Osteocyte (in vitro differentiated cells): ENCODE results near the gene ARRB2. TPM values are rescaled to one million over a fixed set of nuclear protein-coding genes. Genes with fewer than 3 reads are reported as not detected.

Experiments
- DNase-seq: peaks from one replicate; pipeline ENCODE4 v3.0.0; 2021; ENCODE audit warnings: mixed read lengths; ENCODE audit not compliant: unreplicated experiment; ENCODE audit errors: extremely low spot score
- H3K27ac Mint-ChIP-seq: one replicate; pipeline ENCODE4 v1.8.0; 2021; ENCODE audit warnings: mild to moderate bottlenecking, mixed read lengths; ENCODE audit not compliant: unreplicated experiment
- H3K27me3 Mint-ChIP-seq: one replicate; pipeline ENCODE4 v1.8.0; 2021; ENCODE audit warnings: mixed read lengths; ENCODE audit not compliant: unreplicated experiment
- H3K36me3 Mint-ChIP-seq: one replicate; pipeline ENCODE4 v1.8.0; 2021; ENCODE audit warnings: mixed read lengths; ENCODE audit not compliant: unreplicated experiment
- H3K4me1 Mint-ChIP-seq: one replicate; pipeline ENCODE4 v1.8.0; 2021; ENCODE audit warnings: mixed read lengths; ENCODE audit not compliant: unreplicated experiment
- H3K4me3 Mint-ChIP-seq: one replicate; pipeline ENCODE4 v1.8.0; 2021; ENCODE audit warnings: mild to moderate bottlenecking, moderate library complexity, mixed read lengths; ENCODE audit not compliant: unreplicated experiment
- H3K9me3 Mint-ChIP-seq: one replicate; pipeline ENCODE4 v1.8.0; 2021; ENCODE audit warnings: mixed read lengths; ENCODE audit not compliant: unreplicated experiment
- total RNA-seq: library from RNA; stranded (reverse); gene quantifications from 2 replicates; pipeline ENCODE4 v1.2.1, GENCODE V29; 2021
- TF ChIP-seq, protein P1 (sequence below): fragments of 200-600 bp; sonication (generic); IDR thresholded peaks from 2 replicates; pipeline ENCODE4 v1.5.0; 2021; ENCODE audit warnings: antibody characterized with exemption, mild to moderate bottlenecking, moderate library complexity

ARRB2 gene
- total RNA-seq, 1 donor from 2014 or later: 23.6 TPM

DNA sequence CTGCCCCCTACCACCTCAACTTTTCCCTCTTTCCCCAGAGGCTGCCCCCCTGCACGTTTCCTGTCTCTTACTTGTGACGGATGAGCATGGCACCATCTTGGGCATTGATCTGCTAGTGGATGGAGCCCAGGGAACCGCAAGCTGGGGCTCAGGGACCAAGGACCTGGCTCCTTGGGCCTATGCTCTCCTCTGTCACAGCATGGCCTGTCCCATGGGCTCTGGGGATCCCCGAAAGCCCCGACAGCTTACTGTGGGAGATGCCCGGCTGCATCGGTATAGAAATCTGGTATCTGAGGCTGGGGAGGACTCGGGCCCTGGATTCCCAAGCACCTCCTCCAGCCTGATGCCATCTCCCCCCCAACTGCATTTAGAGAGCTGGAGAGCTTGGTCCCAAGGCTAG lies 31.1 kb downstream of the ARRB2 start:
- H3K27ac Mint-ChIP-seq: no peak overlapping the region
- no peak for DNase-seq
- H3K9me3 Mint-ChIP-seq: no peaks in the 10 kb centered on the region
- peaks cover 20% of the 10 kb centered on the region for H3K4me1 Mint-ChIP-seq
- H3K4me3 Mint-ChIP-seq: no peak overlapping the region
- H3K36me3 Mint-ChIP-seq: no peaks in the 10 kb centered on the region
- H3K27me3 Mint-ChIP-seq: peaks cover 22% of the 10 kb centered on the region
- TF ChIP-seq, protein P1, sequence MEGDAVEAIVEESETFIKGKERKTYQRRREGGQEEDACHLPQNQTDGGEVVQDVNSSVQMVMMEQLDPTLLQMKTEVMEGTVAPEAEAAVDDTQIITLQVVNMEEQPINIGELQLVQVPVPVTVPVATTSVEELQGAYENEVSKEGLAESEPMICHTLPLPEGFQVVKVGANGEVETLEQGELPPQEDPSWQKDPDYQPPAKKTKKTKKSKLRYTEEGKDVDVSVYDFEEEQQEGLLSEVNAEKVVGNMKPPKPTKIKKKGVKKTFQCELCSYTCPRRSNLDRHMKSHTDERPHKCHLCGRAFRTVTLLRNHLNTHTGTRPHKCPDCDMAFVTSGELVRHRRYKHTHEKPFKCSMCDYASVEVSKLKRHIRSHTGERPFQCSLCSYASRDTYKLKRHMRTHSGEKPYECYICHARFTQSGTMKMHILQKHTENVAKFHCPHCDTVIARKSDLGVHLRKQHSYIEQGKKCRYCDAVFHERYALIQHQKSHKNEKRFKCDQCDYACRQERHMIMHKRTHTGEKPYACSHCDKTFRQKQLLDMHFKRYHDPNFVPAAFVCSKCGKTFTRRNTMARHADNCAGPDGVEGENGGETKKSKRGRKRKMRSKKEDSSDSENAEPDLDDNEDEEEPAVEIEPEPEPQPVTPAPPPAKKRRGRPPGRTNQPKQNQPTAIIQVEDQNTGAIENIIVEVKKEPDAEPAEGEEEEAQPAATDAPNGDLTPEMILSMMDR: no peak

DNA sequence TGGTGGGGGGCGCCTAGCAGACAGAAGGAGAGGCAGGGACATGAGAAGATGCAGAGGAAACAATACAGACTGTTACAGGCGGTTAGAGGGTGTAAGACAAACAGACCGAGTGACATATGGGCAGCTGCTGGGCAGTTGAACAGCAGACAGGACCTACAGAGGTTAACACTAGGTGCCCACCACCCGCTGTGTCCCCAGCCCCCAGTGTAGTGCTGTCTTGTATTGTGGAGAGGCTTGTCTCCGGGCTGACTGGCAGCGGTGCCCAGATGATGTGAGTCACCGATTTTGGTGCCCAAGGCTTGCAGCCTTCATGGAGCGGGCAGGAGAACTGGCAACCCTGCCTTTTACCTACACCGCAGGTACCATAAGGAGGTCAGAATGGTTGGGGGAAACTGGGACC lies 31.7 kb downstream of the ARRB2 start:
- TF ChIP-seq, protein P1: no peak
- no peaks in the 10 kb centered on the region for H3K36me3 Mint-ChIP-seq
- no peak overlapping the region for H3K4me3 Mint-ChIP-seq
- H3K27ac Mint-ChIP-seq: no peak overlapping the region
- no peaks in the 10 kb centered on the region for H3K9me3 Mint-ChIP-seq
- H3K27me3 Mint-ChIP-seq: peaks cover 25% of the 10 kb centered on the region
- H3K4me1 Mint-ChIP-seq: peaks cover 20% of the 10 kb centered on the region
- no peak for DNase-seq

GRCh38 chr17:4742629-4743028 lies 32.2 kb downstream of the ARRB2 start:
- TF ChIP-seq, protein P1: no peak
- no peaks in the 10 kb centered on the region for H3K9me3 Mint-ChIP-seq
- H3K36me3 Mint-ChIP-seq: no peaks in the 10 kb centered on the region
- no peak overlapping the region for H3K4me3 Mint-ChIP-seq
- peaks cover 20% of the 10 kb centered on the region for H3K4me1 Mint-ChIP-seq
- DNase-seq: no peak
- no peak overlapping the region for H3K27ac Mint-ChIP-seq
- H3K27me3 Mint-ChIP-seq: peaks cover 26% of the 10 kb centered on the region

GRCh38 chr17:4743216-4743615 lies 32.8 kb downstream of the ARRB2 start:
- no peak overlapping the region for H3K27ac Mint-ChIP-seq
- DNase-seq: no peak
- peaks cover 28% of the 10 kb centered on the region for H3K27me3 Mint-ChIP-seq
- TF ChIP-seq, protein P1: no peak
- H3K36me3 Mint-ChIP-seq: no peaks in the 10 kb centered on the region
- no peak overlapping the region for H3K4me3 Mint-ChIP-seq
- H3K4me1 Mint-ChIP-seq: peaks cover 20% of the 10 kb centered on the region
- no peaks in the 10 kb centered on the region for H3K9me3 Mint-ChIP-seq

- Mint-ChIP-seq H3K4me3 (no peak overlapping the region), H3K4me1 (peaks cover 14% of the 10 kb centered on the region), H3K27me3 (peaks cover 30% of the 10 kb centered on the region), H3K27ac (no peak overlapping the region), H3K36me3 (no peaks in the 10 kb centered on the region), H3K9me3 (no peaks in the 10 kb centered on the region)
- no peak for DNase-seq
- TF ChIP-seq, protein P1: no peak
Observed at GRCh38 chr17:4743898-4744297, 33.5 kb downstream of the ARRB2 start.
